GM18505 (cell line): ENCODE data around the gene PLEK2.

Source experiments
- ATAC-seq: cut with Tn5 transposase; IDR thresholded peaks from one replicate; pipeline ENCODE4 v1.9.1; 2021; ENCODE audit not compliant: unreplicated experiment
- POLR2A ChIP-seq: IDR thresholded peaks from 4 replicates; pipeline ENCODE4 v1.6.1; 2011; ENCODE audit warnings: borderline replicate concordance; ENCODE audit not compliant: insufficient read depth, insufficient read length; ENCODE audit errors: extremely low read depth

The PLEK2 gene

GRCh38 chr14:67441256-67441655 lies 29.3 kb upstream of the PLEK2 start:
- no peak for TF ChIP-seq POLR2A
- ATAC-seq = no peak

GRCh38 chr14:67440513-67440912 lies 28.5 kb upstream of the PLEK2 start:
- no peak for TF ChIP-seq POLR2A
- ATAC-seq = no peak

- no peak for ATAC-seq
- TF ChIP-seq POLR2A = no peak
These were observed 27.0 kb upstream of the PLEK2 start for GRCh38 chr14:67438969-67439368.

- ATAC-seq = no peak
- no peak for TF ChIP-seq POLR2A
These were observed 24.3 kb upstream of the PLEK2 start for GRCh38 chr14:67436006-67436866.

GRCh38 chr14:67435603-67436002 lies 23.6 kb upstream of the PLEK2 start:
- TF ChIP-seq POLR2A = no peak
- no peak for ATAC-seq

GRCh38 chr14:67432050-67432564 lies 20.1 kb upstream of the PLEK2 start:
- no peak for TF ChIP-seq POLR2A
- ATAC-seq = no peak

GRCh38 chr14:67429510-67430205 lies 17.7 kb upstream of the PLEK2 start:
- TF ChIP-seq POLR2A = no peak
- ATAC-seq = no peak

- ATAC-seq = no peak
- TF ChIP-seq POLR2A = no peak
These were observed 16.6 kb upstream of the PLEK2 start for GRCh38 chr14:67428501-67429031.

GRCh38 chr14:67426983-67427606 lies 15.1 kb upstream of the PLEK2 start:
- no peak for TF ChIP-seq POLR2A
- ATAC-seq = peak; percentile 53

- ATAC-seq = no peak
These were observed 14.2 kb upstream of the PLEK2 start for GRCh38 chr14:67426161-67426560.

GRCh38 chr14:67425608-67426007 lies 13.6 kb upstream of the PLEK2 start:
- TF ChIP-seq POLR2A = no peak
- no peak for ATAC-seq

More at GRCh38 chr14:67426161-67426560, 14.2 kb upstream of the PLEK2 start:
- no peak for TF ChIP-seq POLR2A

- no peak for TF ChIP-seq POLR2A
- no peak for ATAC-seq
These were observed 12.6 kb upstream of the PLEK2 start for GRCh38 chr14:67424539-67424938.

GRCh38 chr14:67423424-67423823 lies 11.5 kb upstream of the PLEK2 start:
- no peak for ATAC-seq
- no peak for TF ChIP-seq POLR2A

GRCh38 chr14:67421356-67422224 lies 9.6 kb upstream of the PLEK2 start:
- no peak for ATAC-seq
- TF ChIP-seq POLR2A = no peak
